Motor neuron (in vitro differentiated cells): Measurements from ENCODE around the gene TRIM7. TPM values are rescaled to one million over a fixed set of nuclear protein-coding genes. Genes with fewer than 3 reads are reported as not detected.
A peak's percentile ranks its signal among the peaks of the same experiment; 100 is the strongest.

Experiments used
- ATAC-seq, 8 experiments: fragments of 200-7000 bp; cut with Tn5 transposase; replicated peaks in 6 of 8; 2 replicates each; pipeline ENCODE4 v1.8.0; 2021; ENCODE audit warnings: mild to moderate bottlenecking in 8 of 8, moderate library complexity in 8 of 8
- H3K27ac ChIP-seq, 2 donors: fragments of 250-450 bp; sonication (Bioruptor Pico); 2 replicates each; pipeline ENCODE4 v1.9.0; 2021; ENCODE audit warnings: antibody characterized with exemption in 2 of 2, mild to moderate bottlenecking in 2 of 2, moderate library complexity in 1 of 2
- H3K4me1 ChIP-seq, 2 donors: fragments of 250-450 bp; sonication (Bioruptor Pico); replicated peaks in 1 of 2; 2 replicates each; pipeline ENCODE4 v1.6.1; 2021; ENCODE audit warnings: antibody characterized with exemption in 2 of 2, mild to moderate bottlenecking in 2 of 2, moderate library complexity in 1 of 2
- H3K4me3 ChIP-seq, 5 donors: fragments of 250-450 bp; sonication (Bioruptor Pico); 2 replicates each; pipeline ENCODE4 v1.9.0; 2021; ENCODE audit warnings: antibody characterized with exemption in 5 of 5, mild to moderate bottlenecking in 5 of 5, moderate library complexity in 4 of 5
- WGBS, 10 experiments: fragments of 450-650 bp; shearing (Covaris generic); methylation state at CpG; one replicate each; pipeline ENCODE4 v1.0.0; 2022; 5-methylcytosine and 5-hydroxymethylcytosine counted together
- in situ Hi-C, 9 experiments: fragments of 400-800 bp; cut with MboI; loops; one replicate each; pipeline ENCODE4 v1.15.0; 2021; ENCODE audit warnings: low sequenced_read_pairs in 9 of 9, low pct_unique_long_range_greater_than_20kb in 2 of 9; ENCODE audit not compliant: unreplicated experiment in 9 of 9
- total RNA-seq, 8 experiments: library from RNA; unstranded; fragments of 300-600 nt; gene quantifications; 2 replicates each; pipeline versions ENCODE4 v1.2.3 to v1.2.4, GENCODE V29; 2022

The TRIM7 gene
- total RNA-seq, 8 experiments from 2014 or later: 0.38 to 3.1 (median 1.2) TPM

GRCh38 chr5:181236954-181237641, 32.1 kb upstream of the TRIM7 start:
- 75 to 100% (median 96%) methylated on average over 1 to 10 of the region's 10 CpGs; no CpG with 5 or more reads in 1 of the 10 experiments for WGBS, 10 experiments
- in situ Hi-C loops: no loop called here
- no peak overlapping the region for H3K4me3 ChIP-seq
- peaks cover 6 to 10% of the 10 kb centered on the region in 2 donors for H3K4me1 ChIP-seq
- no peak for ATAC-seq
- no peak overlapping the region for H3K27ac ChIP-seq

DNA sequence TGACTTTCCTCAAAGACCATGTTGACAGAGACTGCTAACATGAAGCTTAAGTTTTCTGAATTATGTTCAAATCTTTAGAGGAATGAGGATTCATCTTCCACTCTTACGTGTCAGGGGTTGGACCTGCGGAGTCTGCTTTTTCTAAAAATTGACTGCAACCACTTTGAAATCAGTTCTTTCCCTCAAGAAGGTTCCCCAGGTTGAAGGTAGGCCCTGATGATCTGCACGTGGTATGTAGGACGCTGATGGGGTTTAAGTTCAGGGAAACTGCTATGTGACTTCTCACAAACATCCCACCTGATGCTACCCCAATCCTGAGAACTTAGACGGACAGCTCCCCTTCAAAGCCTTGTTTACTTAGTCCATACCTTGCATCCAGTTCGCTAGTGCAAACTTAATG, 31.5 kb upstream of the TRIM7 start:
- ATAC-seq: no peak
- Histone ChIP-seq H3K4me3 (no peak overlapping the region), H3K4me1 (peaks cover under 1 to 4% of the 10 kb centered on the region in 2 donors), H3K27ac (no peak overlapping the region)
- WGBS, 10 experiments: 73 to 100% (median 87%) methylated on average over 1 to 6 of the region's 6 CpGs
- in situ Hi-C loops: no loop called here

DNA sequence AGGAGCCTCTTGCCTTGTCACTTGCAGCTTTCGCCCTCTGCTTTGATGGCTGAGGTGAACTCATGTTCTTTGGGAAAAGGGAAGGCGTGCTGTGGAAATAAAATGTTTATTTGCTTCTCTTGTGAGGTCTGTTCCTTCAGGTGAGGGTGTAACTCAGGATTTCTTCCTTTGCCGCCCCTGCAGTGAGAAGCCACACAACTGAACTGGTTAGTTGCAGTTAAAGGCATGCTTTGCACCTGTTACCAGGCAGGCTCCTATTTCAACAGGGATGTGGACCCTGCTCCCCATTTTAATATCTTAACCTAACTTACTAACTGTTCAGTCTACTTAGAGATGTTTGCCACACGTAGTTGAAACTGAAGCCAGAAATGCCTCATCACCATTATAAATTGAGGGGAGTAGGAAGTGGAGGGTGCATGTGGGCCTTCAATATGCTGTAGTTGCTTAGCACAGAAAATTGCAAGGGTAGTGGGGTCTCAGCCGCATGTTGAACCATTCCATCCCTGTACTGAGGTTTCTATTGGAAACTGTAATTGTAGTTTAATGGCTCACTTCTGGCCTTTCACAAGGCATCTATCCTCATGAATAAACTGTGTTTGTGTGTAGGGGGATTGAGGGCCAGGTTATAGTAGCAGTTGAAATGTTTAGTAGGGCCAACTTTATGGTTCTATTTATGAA, 30.8 kb upstream of the TRIM7 start:
- Histone ChIP-seq H3K27ac (peak overlapping the region in 1 of 2 donors; percentile 25), H3K4me3 (no peak overlapping the region), H3K4me1 (peaks cover 0 to 4% of the 10 kb centered on the region in 2 donors)
- in situ Hi-C loops: no loop called here
- ATAC-seq: peak in 4 of 8 experiments; percentile 3 to 69 (median 17)
- WGBS, 10 experiments: 8 to 100% (median 91%) methylated on average over 1 to 3 of the region's 5 CpGs

DNA sequence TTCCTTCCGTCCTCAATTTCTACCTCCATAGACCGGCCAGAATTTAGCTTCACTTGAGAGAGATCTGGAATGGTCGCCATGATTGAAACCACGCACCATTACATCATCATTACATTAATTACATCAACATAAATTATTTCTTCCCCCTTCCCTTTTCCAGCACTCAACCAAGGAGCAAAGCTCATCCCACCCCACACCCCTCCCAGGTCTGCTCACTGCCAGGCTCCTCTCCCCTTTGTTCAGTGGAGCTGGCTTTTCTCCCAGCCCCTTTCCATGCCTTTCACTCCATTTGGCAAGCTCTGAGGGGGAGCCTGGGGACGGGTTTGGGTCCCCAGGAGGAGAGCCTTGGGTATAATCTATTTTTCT, 30.3 kb upstream of the TRIM7 start:
- WGBS, 10 experiments: 57 to 100% (median 80%) methylated on average over 1 to 4 of the region's 5 CpGs; no CpG with 5 or more reads in 2 of the 10 experiments
- Histone ChIP-seq H3K27ac (peak overlapping the region in 1 of 2 donors; percentile 25), H3K4me3 (no peak overlapping the region), H3K4me1 (peaks cover 0 to 4% of the 10 kb centered on the region in 2 donors)
- in situ Hi-C loops: no loop called here
- ATAC-seq: peak in 7 of 8 experiments; percentile 1 to 50 (median 25)

DNA sequence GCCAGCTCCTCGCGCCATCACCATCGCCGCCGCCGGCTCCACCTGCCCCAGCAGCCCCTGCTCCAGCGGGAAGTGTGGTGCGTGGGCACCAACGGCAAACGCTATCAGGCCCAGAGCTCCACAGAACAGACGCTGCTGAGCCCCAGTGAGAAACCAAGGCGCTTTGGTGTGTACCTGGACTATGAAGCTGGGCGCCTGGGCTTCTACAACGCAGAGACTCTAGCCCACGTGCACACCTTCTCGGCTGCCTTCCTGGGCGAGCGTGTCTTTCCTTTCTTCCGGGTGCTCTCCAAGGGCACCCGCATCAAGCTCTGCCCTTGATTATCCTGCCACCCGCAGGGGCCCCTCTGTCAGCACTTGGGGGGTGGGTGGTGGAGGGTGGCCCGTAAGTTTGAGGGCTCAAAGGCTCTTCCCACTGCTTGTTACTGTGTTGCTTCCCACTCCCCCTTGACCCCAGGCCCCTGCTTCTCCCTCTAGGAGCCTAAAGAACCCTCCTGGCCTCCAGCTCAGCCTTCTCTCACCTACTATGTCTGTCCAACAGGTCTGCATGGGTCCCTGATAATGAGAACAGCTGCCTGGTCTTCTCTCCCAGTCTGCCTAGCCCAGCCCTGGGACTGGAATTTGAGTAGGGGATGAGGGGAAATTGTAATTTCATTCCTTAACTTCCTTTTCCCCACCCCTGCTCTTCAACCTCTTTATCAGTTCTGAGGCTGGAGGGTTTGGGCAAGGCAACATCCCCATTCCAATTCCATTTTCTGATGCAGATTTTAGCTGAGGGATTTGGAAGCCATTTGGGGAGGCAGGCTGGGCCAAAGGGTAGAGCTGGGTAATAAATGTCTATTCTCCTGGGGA, 29.7 kb upstream of the TRIM7 start:
- H3K4me3 ChIP-seq: no peak overlapping the region
- in situ Hi-C loops: no loop called here
- H3K27ac ChIP-seq: peak overlapping the region in 1 of 2 donors; percentile 25
- peak in 7 of 8 experiments; percentile 10 to 26 (median 15) for ATAC-seq
- H3K4me1 ChIP-seq: peaks cover 0 to 4% of the 10 kb centered on the region in 2 donors
- 70 to 100% (median 88%) methylated on average over 1 to 9 of the region's 22 CpGs; no CpG with 5 or more reads in 6 of the 10 experiments for WGBS, 10 experiments

- H3K4me3 ChIP-seq: no peak overlapping the region
- in situ Hi-C loops: no loop called here
- H3K4me1 ChIP-seq: peaks cover 0 to 4% of the 10 kb centered on the region in 2 donors
- WGBS, 10 experiments: 100% methylated on average over 2 of the region's 24 CpGs; no CpG with 5 or more reads in 9 of the 10 experiments
- peak overlapping the region in 1 of 2 donors; percentile 36 for H3K27ac ChIP-seq
- ATAC-seq: peak in 7 of 8 experiments; percentile 4 to 27 (median 15)
Observed at GRCh38 chr5:181233801-181234454, 28.9 kb upstream of the TRIM7 start.

GRCh38 chr5:181233088-181233800, 28.2 kb upstream of the TRIM7 start:
- in situ Hi-C loops: no loop called here
- ATAC-seq: peak in 2 of 8 experiments; percentile 5

GRCh38 chr5:181232593-181232992, 27.6 kb upstream of the TRIM7 start:
- Histone ChIP-seq H3K27ac (no peak overlapping the region), H3K4me3 (no peak overlapping the region), H3K4me1 (no peaks in the 10 kb centered on the region)
- peak in 1 of 8 experiments; percentile 4 for ATAC-seq
- in situ Hi-C loops: no loop called here
- 60 to 95% (median 83%) methylated on average over 1 to 15 of the region's 18 CpGs; no CpG with 5 or more reads in 7 of the 10 experiments for WGBS, 10 experiments

More at GRCh38 chr5:181233088-181233800, 28.2 kb upstream of the TRIM7 start:
- Histone ChIP-seq H3K4me3 (no peak overlapping the region), H3K4me1 (peaks cover 0 to 3% of the 10 kb centered on the region in 2 donors), H3K27ac (peak overlapping the region in 1 of 2 donors; percentile 36)
- 73 to 100% (median 82%) methylated on average over 1 to 11 of the region's 16 CpGs for WGBS, 10 experiments

DNA sequence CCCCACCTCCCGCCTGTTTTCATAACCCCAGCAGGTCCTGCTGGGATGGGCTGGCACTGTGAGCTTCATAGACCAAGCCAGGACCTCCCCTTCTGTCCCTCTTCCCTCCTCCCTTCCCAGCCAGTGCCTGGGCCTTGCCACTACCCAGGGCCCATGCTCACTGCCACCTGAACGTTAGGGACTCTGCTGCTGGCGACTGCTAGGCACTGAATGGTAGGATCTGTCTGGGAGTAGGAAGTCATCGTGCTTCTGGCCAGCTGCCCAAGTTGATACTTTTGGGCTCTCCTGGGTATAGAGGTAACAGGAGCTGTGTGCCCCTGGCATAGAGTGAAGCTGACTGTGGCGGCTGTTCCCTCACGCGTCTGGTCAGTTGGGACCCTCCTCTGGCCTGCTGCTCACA, 26.4 kb upstream of the TRIM7 start:
- Histone ChIP-seq H3K4me3 (no peak overlapping the region), H3K27ac (no peak overlapping the region), H3K4me1 (no peaks in the 10 kb centered on the region)
- ATAC-seq: no peak
- in situ Hi-C loops: no loop called here
- 71 to 100% (median 86%) methylated on average over 1 to 5 of the region's 7 CpGs; no CpG with 5 or more reads in 3 of the 10 experiments for WGBS, 10 experiments

DNA sequence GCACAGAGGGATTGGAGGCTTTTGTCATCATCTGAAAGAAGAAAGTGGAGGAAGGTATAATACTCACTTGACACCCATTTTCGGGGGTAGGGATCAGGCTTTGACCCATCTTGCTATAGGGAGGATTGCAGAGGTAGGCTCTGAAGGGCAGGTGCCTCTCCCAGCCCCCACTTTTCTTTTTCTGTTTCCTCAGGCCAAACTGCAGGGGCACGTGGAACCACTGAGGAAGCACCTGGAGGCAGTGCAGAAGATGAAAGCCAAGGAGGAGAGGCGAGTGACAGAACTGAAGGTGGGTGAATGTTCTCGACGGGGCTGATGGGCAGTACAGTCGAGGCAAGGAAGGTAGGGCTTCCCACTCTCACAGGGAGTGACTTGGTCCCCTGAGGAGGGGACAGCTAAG, 25.6 kb upstream of the TRIM7 start:
- H3K4me1 ChIP-seq: no peaks in the 10 kb centered on the region
- WGBS, 10 experiments: 60 to 100% (median 93%) methylated on average over 1 to 4 of the region's 6 CpGs; no CpG with 5 or more reads in 3 of the 10 experiments
- no peak overlapping the region for H3K4me3 ChIP-seq
- H3K27ac ChIP-seq: no peak overlapping the region
- no peak for ATAC-seq
- in situ Hi-C loops: no loop called here

- ATAC-seq: no peak
- no peak overlapping the region for H3K27ac ChIP-seq
- in situ Hi-C loops: no loop called here
- WGBS, 10 experiments: 95 to 100% (median 100%) methylated on average over 1 to 5 of the region's 13 CpGs; no CpG with 5 or more reads in 6 of the 10 experiments
- peaks cover under 1 to 1% of the 10 kb centered on the region in 2 donors for H3K4me1 ChIP-seq
- H3K4me3 ChIP-seq: no peak overlapping the region
Observed at GRCh38 chr5:181229996-181230395, 25.0 kb upstream of the TRIM7 start.
